HEK293 (cell line): ENCODE measurements around the gene TMTC1.
A peak's percentile ranks its signal among the peaks of the same experiment; 100 is the strongest.

Experiments used
- GLIS1 ChIP-seq: fragments of 450-650 bp; formaldehyde crosslinking; IDR thresholded peaks from 2 replicates; pipeline ENCODE4 v1.5.1; 2016; ENCODE audit warnings: missing biosample characterization, missing genetic modification characterization
- GLIS2 ChIP-seq: fragments of 450-650 bp; formaldehyde crosslinking; IDR thresholded peaks from 2 replicates; pipeline ENCODE4 v1.5.1; 2016; ENCODE audit warnings: missing biosample characterization, missing genetic modification characterization
- HOXD13 ChIP-seq: sonication (generic); formaldehyde crosslinking; IDR thresholded peaks from 2 replicates; pipeline ENCODE4 v1.8.0; 2022; ENCODE audit warnings: missing genetic modification reagents, borderline replicate concordance
- KLF7 ChIP-seq: fragments of 450-650 bp; formaldehyde crosslinking; IDR thresholded peaks from 2 replicates; pipeline ENCODE4 v1.5.1; 2016; ENCODE audit warnings: missing biosample characterization, missing genetic modification characterization, borderline replicate concordance
- SCRT2 ChIP-seq: fragments of 450-650 bp; formaldehyde crosslinking; IDR thresholded peaks from 2 replicates; pipeline ENCODE4 v1.5.1; 2016; ENCODE audit warnings: missing biosample characterization, missing genetic modification characterization
- SP3 ChIP-seq: fragments of 450-650 bp; formaldehyde crosslinking; IDR thresholded peaks from 2 replicates; pipeline ENCODE4 v1.5.1; 2016; ENCODE audit warnings: missing biosample characterization, missing genetic modification characterization
- SP7 ChIP-seq: fragments of 450-650 bp; formaldehyde crosslinking; IDR thresholded peaks from 2 replicates; pipeline ENCODE4 v1.5.1; 2016; ENCODE audit warnings: missing biosample characterization, missing genetic modification characterization
- TRIM28 ChIP-seq: IDR thresholded peaks from 2 replicates; pipeline ENCODE4 v1.6.1; 2011; ENCODE audit warnings: low read length, control low read depth, borderline replicate concordance
- YY2 ChIP-seq: fragments of 450-650 bp; formaldehyde crosslinking; IDR thresholded peaks from 2 replicates; pipeline ENCODE4 v1.5.1; 2016; ENCODE audit warnings: missing biosample characterization, missing genetic modification characterization
- ZFP41 ChIP-seq: fragments of 450-650 bp; formaldehyde crosslinking; IDR thresholded peaks from 2 replicates; pipeline ENCODE4 v1.5.1; 2016; ENCODE audit warnings: missing biosample characterization, missing genetic modification characterization, borderline replicate concordance
- ZFP69B ChIP-seq: fragments of 450-650 bp; formaldehyde crosslinking; IDR thresholded peaks from 2 replicates; pipeline ENCODE4 v1.5.1; 2016; ENCODE audit warnings: missing biosample characterization, missing genetic modification characterization
- ZNF146 ChIP-seq: fragments of 450-650 bp; formaldehyde crosslinking; IDR thresholded peaks from 2 replicates; pipeline ENCODE4 v1.5.1; 2016; ENCODE audit warnings: missing biosample characterization, missing genetic modification characterization
- ZNF239 ChIP-seq: fragments of 450-650 bp; formaldehyde crosslinking; IDR thresholded peaks from 2 replicates; pipeline ENCODE4 v1.5.1; 2016; ENCODE audit warnings: missing biosample characterization, missing genetic modification characterization
- ZNF341 ChIP-seq: fragments of 450-650 bp; formaldehyde crosslinking; IDR thresholded peaks from 2 replicates; pipeline ENCODE4; 2016; ENCODE audit warnings: low read depth, missing biosample characterization, missing genetic modification characterization
- ZNF48 ChIP-seq: fragments of 450-650 bp; formaldehyde crosslinking; IDR thresholded peaks from 2 replicates; pipeline ENCODE4 v1.5.1; 2016; ENCODE audit warnings: missing biosample characterization, missing genetic modification characterization
- ZNF501 ChIP-seq: fragments of 450-650 bp; formaldehyde crosslinking; IDR thresholded peaks from 2 replicates; pipeline ENCODE4 v1.5.1; 2016; ENCODE audit warnings: missing biosample characterization, missing genetic modification characterization
- ZNF529 ChIP-seq: fragments of 450-650 bp; formaldehyde crosslinking; IDR thresholded peaks from 2 replicates; pipeline ENCODE4 v1.5.1; 2017; ENCODE audit warnings: missing genetic modification characterization, missing biosample characterization; ENCODE audit not compliant: insufficient replicate concordance
- ZNF654 ChIP-seq: fragments of 450-650 bp; formaldehyde crosslinking; IDR thresholded peaks from 2 replicates; pipeline ENCODE4 v1.5.1; 2016; ENCODE audit warnings: low read depth, missing biosample characterization, missing genetic modification characterization
- ZNF677 ChIP-seq: fragments of 450-650 bp; IDR thresholded peaks from 2 replicates; pipeline ENCODE4 v1.5.0; 2018; ENCODE audit warnings: missing biosample characterization, mild to moderate bottlenecking, missing genetic modification characterization, moderate library complexity
- ZNF776 ChIP-seq: fragments of 450-650 bp; formaldehyde crosslinking; IDR thresholded peaks from 2 replicates; pipeline ENCODE4 v1.5.0; 2017; ENCODE audit warnings: missing biosample characterization, missing genetic modification characterization, borderline replicate concordance
- ZNF830 ChIP-seq: fragments of 450-650 bp; IDR thresholded peaks from 2 replicates; pipeline ENCODE4 v1.5.0; 2018; ENCODE audit warnings: missing biosample characterization, missing genetic modification characterization, low read depth, mild to moderate bottlenecking, moderate library complexity
- TF ChIP-seq, protein P1 (sequence below): fragments of 450-650 bp; formaldehyde crosslinking; IDR thresholded peaks from 2 replicates; pipeline ENCODE4 v1.5.1; 2017; ENCODE audit warnings: missing biosample characterization, missing genetic modification characterization
- TF ChIP-seq, protein P2 (sequence below): fragments of 450-650 bp; formaldehyde crosslinking; conservative IDR thresholded peaks from 2 replicates; pipeline ENCODE4 v1.5.1; 2016; ENCODE audit warnings: low read depth, missing biosample characterization, missing genetic modification characterization
- TF ChIP-seq, protein P3 (sequence below): fragments of 450-650 bp; formaldehyde crosslinking; IDR thresholded peaks from 2 replicates; pipeline ENCODE4 v1.5.1; 2016; ENCODE audit warnings: missing biosample characterization, missing genetic modification characterization, borderline replicate concordance
- TF ChIP-seq, protein P4 (sequence below): fragments of 450-650 bp; formaldehyde crosslinking; IDR thresholded peaks from 2 replicates; pipeline ENCODE4 v1.5.1; 2016; ENCODE audit warnings: missing biosample characterization, missing genetic modification characterization, low read depth
- TF ChIP-seq, protein P5 (sequence below): fragments of 450-650 bp; formaldehyde crosslinking; IDR thresholded peaks from 2 replicates; pipeline ENCODE4 v1.5.1; 2017; ENCODE audit warnings: missing biosample characterization, missing genetic modification characterization

Gene TMTC1

DNA sequence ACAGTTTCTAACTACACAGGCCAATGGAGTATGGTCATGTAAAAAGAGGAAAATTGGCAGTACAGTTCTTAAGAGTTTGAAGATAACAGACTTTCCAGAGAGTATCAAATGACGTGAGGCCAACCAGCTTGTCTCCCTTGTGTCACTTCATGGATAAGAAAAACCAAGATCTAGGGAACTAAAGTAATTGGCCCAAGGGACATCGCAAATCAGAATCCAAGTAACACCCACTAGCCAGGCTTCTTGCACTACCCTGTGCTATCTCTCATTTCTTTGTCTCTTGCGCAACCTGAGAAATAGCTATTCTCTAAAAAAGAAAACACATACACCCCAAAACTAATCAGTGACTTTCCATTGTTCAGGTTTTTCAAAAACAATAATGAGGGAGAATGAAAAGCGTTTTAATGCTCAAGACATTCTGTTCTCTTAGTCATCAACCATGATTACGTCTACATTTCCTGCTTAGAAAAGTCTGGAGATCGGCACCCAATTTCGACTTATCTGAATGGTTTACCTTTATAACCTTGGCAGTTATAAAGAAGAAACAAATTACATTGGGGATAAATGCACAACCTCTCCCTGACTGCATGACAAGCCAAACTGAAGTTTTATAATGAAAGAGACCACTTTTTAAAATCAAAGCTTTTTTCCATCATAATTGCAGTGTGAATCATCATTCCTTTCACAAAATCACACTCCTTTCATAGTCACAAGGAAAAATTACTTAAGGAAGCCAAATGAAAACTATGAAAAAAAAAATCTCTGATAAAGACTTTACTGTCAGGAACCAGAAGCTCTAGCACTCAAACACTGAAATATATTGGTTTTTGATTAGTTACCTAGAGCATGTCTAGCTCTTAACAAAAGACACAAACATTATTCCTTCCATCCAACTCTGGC lies 42.1 kb downstream of the TMTC1 start (continued):
- TF ChIP-seq, protein P1, sequence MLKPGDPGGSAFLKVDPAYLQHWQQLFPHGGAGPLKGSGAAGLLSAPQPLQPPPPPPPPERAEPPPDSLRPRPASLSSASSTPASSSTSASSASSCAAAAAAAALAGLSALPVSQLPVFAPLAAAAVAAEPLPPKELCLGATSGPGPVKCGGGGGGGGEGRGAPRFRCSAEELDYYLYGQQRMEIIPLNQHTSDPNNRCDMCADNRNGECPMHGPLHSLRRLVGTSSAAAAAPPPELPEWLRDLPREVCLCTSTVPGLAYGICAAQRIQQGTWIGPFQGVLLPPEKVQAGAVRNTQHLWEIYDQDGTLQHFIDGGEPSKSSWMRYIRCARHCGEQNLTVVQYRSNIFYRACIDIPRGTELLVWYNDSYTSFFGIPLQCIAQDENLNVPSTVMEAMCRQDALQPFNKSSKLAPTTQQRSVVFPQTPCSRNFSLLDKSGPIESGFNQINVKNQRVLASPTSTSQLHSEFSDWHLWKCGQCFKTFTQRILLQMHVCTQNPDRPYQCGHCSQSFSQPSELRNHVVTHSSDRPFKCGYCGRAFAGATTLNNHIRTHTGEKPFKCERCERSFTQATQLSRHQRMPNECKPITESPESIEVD, result peak; percentile 83
- TF ChIP-seq GLIS1 (tag by site-specific recombination) (no peak), TRIM28 (peak; percentile 83; the same call in 1 of the 2 replicates), SP7 (tag by site-specific recombination) (0 out of 2 replicates have a peak, but pooled peaks have one; percentile 17), ZNF529 (tag by site-specific recombination) (no peak), ZNF501 (tag by site-specific recombination) (0 out of 2 replicates have a peak, but pooled peaks have one; percentile 27), ZNF654 (tag by site-specific recombination) (no peak), HOXD13 (CRISPR knock-in tag) (no peak), SP3 (tag by site-specific recombination) (0 out of 2 replicates have a peak, but pooled peaks have one; percentile 6), ZNF239 (tag by site-specific recombination) (no peak), GLIS2 (no peak), SCRT2 (tag by site-specific recombination) (no peak), ZFP69B (tag by site-specific recombination) (no peak), KLF7 (tag by site-specific recombination) (no peak), ZFP41 (tag by site-specific recombination) (no peak), YY2 (no peak), ZNF776 (tag by site-specific recombination) (no peak), ZNF48 (tag by site-specific recombination) (no peak), ZNF341 (tag by site-specific recombination) (no peak), ZNF677 (tag by site-specific recombination) (0 out of 2 replicates have a peak, but pooled peaks have one; percentile 59), ZNF830 (tag by site-specific recombination) (no peak), ZNF146 (tag by site-specific recombination) (no peak)
- TF ChIP-seq, protein P2, sequence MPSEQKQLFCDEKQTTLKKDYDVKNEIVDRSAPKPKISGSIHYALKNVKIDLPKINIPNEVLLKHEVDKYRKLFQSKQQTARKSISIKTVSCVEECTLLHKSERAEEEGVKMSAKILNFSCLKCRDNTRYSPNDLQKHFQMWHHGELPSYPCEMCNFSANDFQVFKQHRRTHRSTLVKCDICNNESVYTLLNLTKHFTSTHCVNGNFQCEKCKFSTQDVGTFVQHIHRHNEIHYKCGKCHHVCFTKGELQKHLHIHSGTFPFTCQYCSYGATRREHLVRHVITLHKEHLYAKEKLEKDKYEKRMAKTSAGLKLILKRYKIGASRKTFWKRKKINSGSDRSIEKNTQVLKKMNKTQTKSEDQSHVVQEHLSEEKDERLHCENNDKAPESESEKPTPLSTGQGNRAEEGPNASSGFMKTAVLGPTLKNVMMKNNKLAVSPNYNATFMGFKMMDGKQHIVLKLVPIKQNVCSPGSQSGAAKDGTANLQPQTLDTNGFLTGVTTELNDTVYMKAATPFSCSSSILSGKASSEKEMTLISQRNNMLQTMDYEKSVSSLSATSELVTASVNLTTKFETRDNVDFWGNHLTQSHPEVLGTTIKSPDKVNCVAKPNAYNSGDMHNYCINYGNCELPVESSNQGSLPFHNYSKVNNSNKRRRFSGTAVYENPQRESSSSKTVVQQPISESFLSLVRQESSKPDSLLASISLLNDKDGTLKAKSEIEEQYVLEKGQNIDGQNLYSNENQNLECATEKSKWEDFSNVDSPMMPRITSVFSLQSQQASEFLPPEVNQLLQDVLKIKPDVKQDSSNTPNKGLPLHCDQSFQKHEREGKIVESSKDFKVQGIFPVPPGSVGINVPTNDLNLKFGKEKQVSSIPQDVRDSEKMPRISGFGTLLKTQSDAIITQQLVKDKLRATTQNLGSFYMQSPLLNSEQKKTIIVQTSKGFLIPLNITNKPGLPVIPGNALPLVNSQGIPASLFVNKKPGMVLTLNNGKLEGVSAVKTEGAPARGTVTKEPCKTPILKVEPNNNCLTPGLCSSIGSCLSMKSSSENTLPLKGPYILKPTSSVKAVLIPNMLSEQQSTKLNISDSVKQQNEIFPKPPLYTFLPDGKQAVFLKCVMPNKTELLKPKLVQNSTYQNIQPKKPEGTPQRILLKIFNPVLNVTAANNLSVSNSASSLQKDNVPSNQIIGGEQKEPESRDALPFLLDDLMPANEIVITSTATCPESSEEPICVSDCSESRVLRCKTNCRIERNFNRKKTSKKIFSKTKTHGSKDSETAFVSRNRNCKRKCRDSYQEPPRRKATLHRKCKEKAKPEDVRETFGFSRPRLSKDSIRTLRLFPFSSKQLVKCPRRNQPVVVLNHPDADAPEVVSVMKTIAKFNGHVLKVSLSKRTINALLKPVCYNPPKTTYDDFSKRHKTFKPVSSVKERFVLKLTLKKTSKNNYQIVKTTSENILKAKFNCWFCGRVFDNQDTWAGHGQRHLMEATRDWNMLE (tag by site-specific recombination), result no peak
- TF ChIP-seq, protein P3, sequence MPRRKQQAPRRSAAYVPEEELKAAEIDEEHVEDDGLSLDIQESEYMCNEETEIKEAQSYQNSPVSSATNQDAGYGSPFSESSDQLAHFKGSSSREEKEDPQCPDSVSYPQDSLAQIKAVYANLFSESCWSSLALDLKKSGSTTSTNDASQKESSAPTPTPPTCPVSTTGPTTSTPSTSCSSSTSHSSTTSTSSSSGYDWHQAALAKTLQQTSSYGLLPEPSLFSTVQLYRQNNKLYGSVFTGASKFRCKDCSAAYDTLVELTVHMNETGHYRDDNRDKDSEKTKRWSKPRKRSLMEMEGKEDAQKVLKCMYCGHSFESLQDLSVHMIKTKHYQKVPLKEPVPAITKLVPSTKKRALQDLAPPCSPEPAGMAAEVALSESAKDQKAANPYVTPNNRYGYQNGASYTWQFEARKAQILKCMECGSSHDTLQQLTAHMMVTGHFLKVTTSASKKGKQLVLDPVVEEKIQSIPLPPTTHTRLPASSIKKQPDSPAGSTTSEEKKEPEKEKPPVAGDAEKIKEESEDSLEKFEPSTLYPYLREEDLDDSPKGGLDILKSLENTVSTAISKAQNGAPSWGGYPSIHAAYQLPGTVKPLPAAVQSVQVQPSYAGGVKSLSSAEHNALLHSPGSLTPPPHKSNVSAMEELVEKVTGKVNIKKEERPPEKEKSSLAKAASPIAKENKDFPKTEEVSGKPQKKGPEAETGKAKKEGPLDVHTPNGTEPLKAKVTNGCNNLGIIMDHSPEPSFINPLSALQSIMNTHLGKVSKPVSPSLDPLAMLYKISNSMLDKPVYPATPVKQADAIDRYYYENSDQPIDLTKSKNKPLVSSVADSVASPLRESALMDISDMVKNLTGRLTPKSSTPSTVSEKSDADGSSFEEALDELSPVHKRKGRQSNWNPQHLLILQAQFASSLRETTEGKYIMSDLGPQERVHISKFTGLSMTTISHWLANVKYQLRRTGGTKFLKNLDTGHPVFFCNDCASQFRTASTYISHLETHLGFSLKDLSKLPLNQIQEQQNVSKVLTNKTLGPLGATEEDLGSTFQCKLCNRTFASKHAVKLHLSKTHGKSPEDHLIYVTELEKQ (tag by site-specific recombination), result no peak
- TF ChIP-seq, protein P4, sequence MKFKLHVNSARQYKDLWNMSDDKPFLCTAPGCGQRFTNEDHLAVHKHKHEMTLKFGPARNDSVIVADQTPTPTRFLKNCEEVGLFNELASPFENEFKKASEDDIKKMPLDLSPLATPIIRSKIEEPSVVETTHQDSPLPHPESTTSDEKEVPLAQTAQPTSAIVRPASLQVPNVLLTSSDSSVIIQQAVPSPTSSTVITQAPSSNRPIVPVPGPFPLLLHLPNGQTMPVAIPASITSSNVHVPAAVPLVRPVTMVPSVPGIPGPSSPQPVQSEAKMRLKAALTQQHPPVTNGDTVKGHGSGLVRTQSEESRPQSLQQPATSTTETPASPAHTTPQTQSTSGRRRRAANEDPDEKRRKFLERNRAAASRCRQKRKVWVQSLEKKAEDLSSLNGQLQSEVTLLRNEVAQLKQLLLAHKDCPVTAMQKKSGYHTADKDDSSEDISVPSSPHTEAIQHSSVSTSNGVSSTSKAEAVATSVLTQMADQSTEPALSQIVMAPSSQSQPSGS (tag by site-specific recombination), result no peak
- TF ChIP-seq, protein P5, sequence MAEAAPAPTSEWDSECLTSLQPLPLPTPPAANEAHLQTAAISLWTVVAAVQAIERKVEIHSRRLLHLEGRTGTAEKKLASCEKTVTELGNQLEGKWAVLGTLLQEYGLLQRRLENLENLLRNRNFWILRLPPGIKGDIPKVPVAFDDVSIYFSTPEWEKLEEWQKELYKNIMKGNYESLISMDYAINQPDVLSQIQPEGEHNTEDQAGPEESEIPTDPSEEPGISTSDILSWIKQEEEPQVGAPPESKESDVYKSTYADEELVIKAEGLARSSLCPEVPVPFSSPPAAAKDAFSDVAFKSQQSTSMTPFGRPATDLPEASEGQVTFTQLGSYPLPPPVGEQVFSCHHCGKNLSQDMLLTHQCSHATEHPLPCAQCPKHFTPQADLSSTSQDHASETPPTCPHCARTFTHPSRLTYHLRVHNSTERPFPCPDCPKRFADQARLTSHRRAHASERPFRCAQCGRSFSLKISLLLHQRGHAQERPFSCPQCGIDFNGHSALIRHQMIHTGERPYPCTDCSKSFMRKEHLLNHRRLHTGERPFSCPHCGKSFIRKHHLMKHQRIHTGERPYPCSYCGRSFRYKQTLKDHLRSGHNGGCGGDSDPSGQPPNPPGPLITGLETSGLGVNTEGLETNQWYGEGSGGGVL (tag by site-specific recombination), result no peak
